ENCODE results near the gene RNF225.
"Not testable (repeated sequence)": the region's sequence is repeated elsewhere in the genome, so short reads cannot be mapped to it uniquely, and the experiment has no call there.

Gene RNF225

DNA sequence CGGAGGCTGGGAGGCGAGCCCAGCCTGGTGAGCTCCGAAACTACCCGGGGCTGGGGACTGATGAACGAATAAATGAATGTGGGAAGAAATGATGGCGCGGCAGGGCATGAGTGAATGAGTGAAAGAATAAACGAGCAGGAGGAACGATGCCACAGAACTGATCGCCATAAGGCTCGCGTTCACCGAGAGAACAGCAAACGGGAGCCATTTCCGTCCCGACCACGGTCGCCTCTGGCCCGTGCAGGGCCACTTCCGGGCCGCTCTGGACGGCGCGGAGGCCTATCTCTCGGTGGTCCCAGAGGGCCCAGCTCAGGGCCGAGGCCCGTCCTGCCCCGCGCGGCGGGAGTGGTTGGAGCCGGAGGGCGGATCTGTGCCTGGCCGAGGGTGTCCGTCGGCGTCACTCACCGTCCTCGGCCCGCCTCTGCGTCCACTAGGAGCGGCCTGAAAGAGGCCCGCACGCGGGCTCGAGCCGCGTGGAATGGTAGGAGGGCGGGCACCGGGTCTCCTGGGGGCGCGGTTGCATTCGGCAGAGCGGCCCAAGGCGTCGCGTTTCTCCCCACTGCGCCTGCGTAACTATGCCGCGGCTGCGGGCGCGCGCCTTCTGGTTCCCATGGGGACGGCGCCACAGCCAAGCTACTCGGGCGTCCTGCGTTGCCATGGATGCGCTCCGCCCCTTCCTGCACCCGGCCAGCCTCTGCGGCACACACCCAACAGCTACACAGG lies 33.0 kb upstream of the RNF225 start, which contains the start of gene ZNF497:
Gene ZNF497 (minus strand): TSS at position 480 of the 723 bp plus-strand sequence. CDS start 5,116 bp downstream, outside the sequence.
- DNase-seq: peak; percentile 83 to 87

DNA sequence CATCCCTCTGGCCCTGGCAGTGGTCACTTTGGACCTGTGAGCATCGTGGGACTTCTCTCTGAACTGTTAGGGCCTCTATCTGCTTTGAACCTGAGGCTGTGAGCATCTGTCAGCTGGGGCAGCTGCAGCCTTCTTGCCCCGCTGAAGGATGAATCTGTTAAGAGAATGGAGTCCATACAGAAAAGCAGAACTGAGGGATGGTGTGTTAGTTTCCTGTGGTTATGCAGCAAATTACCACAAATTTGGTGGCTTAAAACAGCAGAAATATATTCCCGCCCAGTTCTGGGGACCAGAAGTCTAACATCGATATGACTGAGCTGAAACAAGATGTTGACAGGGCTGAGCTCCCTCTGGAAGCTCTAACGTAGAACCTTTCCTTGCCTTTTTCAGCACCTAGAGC lies 31.3 kb upstream of the RNF225 start:
- DNase-seq: peak in 1 of 2 donors; percentile 70

DNA sequence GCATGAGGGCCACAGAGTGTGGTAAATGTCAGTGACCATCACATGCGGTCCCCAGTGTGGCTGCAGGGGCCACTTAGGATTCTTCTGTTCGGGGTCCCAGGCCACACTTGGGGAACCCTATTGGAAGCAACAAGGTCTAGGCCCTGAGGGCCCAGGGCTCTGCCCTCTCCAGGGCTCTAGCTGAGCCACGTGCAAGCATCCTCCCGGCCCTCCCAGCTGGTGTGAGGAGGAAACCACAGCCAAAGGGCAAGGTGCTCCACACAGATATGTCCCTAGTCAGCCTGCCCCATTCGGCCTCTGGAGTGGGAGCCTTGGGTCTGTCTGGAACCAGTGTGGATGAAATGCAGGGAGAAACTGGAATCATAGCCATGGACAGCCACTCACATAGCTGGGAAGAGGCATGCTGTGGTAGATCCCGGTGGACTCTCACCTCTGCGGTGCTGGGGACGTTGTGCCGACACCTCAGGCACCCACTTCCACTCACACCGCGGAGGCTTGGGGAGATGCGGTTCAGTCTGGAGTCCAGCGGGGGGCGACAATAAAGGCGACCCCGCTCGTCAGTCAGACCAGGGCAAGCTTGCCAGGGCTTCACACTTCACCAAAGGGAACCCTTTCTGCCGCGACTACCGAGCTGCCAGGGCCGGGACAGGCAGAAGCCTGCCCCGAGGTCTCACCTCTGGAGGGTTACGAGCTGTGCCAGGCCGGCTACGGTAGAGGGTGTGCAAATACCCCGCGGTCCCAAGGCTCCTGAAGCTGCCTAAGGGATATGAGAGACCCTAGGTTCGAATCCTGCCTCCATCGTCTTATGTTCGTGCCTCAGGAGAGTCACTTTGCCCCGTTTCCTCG lies 28.6 kb upstream of the RNF225 start:
- no peak for DNase-seq

- no peak for DNase-seq
Measured at GRCh38 chr19:58367698-58368454, 27.6 kb upstream of the RNF225 start.

- no peak for DNase-seq
Measured at GRCh38 chr19:58368561-58369360, 26.7 kb upstream of the RNF225 start.

DNA sequence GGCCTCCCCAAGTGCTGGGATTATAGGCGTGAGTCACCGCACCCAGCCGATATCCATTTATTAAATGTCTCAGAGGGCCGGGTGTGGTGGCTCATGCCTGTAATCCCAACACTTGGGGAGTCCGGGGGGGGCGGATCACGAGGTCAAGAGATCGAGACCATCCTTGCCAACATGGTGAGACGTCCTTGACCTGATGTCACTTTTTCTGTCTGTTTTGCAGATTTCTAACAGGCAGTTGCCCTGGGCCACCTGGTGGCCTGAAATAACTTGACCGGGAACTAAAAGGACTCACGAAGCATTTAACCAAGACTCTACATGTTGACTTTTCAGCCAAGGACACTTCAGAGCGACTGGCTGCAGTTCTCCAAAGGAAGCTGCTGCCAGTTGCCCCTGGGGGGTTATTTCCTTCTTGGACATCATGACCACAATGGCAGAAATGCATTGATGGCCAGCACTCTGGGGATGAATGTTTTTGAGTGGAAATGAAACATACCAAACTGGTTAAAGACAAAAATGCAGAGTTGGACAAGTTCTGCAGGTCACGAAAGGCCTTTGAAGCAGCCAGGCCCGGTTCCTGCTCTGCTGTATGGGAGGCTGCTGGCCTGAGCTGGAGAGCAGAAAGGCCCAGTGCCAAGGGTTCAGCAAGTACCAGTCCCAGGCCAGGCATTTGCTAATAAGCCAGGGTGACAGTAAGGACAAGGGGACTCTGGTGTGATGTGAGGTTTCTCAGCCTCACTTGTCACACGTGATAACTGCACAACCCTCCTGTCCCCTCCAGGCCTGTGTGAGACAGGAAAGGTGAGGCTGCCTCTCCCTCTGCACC lies 22.9 kb upstream of the RNF225 start:
- no peak for DNase-seq

- no peak for DNase-seq
Measured at GRCh38 chr19:58374200-58374599, 21.3 kb upstream of the RNF225 start.

DNA sequence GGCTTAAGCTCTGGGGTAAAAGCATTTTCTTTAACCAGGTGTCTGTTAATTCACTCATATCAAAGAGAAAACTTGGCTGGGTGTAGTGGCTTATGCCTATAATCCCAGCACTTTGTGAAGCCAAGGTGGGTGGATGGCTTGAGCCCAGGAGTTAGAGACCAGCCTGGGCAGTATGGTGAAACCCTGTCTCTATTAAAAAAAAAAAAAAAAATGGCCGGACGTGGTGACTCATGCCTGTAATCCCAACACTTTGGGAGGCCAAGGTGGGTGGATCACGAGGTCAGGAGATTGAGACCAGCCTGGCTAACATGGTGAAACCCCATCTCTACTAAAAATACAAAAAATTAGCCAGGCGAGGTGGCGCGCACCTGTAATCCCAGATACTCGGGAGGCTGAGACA lies 18.7 kb upstream of the RNF225 start:
- not testable (repeated sequence) for DNase-seq

DNA sequence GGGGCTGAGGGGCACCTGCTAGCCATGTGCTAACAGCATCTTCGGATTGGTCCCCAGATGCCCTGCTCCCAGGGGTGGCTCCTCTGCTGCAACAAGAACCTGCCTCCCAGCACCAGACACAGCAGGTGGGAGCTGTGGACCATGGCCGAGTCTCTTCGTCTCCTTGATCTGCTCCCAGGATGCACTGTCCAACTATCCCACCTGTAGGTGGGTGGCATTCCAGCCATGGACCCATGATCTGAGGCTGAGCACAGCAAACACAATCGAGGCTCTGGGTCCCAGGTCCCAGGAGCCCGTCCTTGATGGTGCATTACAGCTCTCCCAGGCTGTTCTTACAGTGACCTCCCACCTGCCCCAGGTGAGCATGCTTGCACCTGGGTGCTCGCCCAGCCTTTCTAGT lies 16.2 kb upstream of the RNF225 start:
- no peak for DNase-seq

- peak in 1 of 2 donors; percentile 13 for DNase-seq
Measured at GRCh38 chr19:58380037-58380661, 15.3 kb upstream of the RNF225 start.

GRCh38 chr19:58380662-58381459 lies 14.6 kb upstream of the RNF225 start, which contains the start of gene ZNF837:
Gene ZNF837, minus strand, starts transcription at chr19:58381030. Its CDS starts 11,698 bp downstream, at chr19:58369332.
- DNase-seq: peak; percentile 99

DNA sequence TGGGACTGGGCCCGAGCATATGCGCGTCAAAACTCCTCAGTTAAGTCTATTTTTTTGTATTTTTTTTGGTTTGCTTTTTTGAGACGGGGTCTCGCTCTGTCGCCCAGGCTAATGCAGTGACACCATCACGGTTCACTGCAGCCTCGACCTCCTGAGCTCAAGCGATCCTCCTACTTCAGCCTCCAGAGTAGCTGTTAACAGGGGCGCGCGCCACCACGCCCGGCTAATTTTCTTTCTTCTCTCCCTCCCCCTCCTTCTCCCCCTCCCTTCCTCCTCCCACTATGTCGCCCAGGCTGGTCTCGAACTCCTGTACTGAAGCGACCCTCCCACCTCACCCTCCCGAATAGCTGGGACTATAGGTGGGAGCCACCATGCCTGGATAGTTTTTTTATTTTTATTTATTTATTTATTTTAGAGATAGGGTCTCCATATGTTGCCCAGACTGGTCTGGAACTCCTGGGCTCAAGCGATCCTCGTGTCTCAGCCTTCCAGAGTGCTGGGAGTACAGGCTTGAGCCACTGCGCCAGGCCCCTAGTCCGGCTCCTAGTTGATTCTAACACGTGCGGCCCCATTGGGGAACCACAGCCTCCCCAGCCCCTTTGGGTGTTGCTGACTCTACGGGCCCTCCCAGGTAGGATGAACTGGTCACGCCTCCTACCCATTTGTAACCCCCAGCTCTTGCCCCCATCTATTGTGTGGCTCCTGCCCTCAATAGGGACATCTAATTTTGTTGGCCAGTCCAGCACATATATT lies 13.8 kb upstream of the RNF225 start:
- DNase-seq: no peak

- no peak for DNase-seq
Measured at GRCh38 chr19:58382997-58383603, 12.4 kb upstream of the RNF225 start.

DNA sequence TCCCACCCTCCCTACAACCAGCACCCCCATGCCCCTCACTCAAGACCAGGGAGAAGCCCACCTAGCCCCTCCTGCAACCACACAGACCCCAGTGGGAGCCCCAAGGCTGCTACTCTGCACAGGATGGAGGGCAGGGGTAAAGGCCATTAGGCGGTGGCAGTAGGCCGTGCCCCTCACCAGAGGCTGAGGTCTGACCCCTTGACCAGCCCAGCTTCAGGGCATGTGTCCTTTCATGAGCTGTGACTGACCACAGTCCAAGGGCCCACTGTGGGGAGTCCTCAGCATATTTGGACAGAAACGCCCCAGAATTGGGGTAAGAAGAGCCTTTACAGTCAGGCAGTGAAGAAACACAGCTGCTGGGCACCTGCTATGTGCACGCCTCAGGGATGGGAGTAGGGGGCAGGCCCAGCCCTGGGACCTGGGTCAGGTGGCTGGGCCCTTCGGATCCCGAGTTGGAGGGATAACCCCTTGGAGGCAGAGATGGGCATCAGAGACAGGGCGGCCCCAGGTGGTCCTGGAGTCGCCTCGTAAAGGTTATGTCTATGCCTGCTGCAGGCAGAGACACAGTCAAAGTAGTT lies 10.1 kb upstream of the RNF225 start:
- DNase-seq: no peak

DNA sequence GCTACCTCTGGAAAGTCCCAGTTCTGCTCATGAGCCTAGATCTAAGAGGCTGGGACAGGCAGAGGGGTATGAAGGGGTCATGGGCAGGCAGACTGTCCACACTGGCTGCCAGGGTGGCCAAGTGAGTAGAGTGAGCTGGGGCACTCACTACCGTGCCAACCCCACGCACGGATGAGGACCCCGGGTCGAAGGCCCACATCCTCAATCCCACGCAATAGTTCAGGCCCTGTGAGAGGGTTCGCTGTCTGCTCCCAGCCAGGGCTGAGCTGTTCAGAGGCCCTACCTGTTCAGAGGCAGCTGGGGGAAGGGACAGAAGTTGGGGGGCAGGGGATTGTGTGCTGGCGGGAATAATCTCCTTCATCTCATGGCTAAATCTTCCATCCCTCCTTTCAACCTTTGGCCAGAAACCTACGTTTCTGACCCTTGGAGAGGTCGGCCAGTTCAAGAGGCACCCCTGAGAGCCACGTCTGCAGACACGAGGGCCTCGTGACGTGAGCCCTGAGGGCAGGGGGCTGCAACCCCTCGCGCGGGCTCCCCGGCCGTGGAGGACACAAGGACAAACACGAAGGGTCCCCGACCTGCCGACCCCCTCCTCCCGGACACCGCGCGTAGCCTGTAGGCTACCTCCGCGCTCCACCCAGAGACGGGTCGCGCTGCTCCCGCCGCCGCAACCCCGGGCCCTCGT lies 9.4 kb upstream of the RNF225 start:
- DNase-seq: no peak

GRCh38 chr19:58386576-58387337 lies 8.7 kb upstream of the RNF225 start, which contains the start of gene RPS5:
Gene RPS5, plus strand, starts transcription at chr19:58387269. Its CDS starts 869 bp downstream, at chr19:58388138.
- peak; percentile 74 to 98 for DNase-seq

All from bone marrow (tissue), 2 donors.